Measurements from ENCODE around the gene NEDD1.

The NEDD1 gene

GRCh38 chr12:96901175-96901574 is 5.9 kb upstream of the NEDD1 start:
- no peak for DNase-seq (ENCODE audit: low read depth)

- DNase-seq (ENCODE audit: low read depth): no peak
Measured at GRCh38 chr12:96902076-96902475, 5.0 kb upstream of the NEDD1 start.

GRCh38 chr12:96906498-96906848 is 584 bp upstream of the NEDD1 start:
- no peak for DNase-seq (ENCODE audit: low read depth)

GRCh38 chr12:96907671-96908422 is 790 bp downstream of the NEDD1 start:
- DNase-seq (ENCODE audit: low read depth): peak; percentile 6

- DNase-seq (ENCODE audit: low read depth): no peak
Measured at GRCh38 chr12:96908423-96908675, 1.3 kb downstream of the NEDD1 start.

GRCh38 chr12:96912261-96912660 is 5.2 kb downstream of the NEDD1 start:
- DNase-seq (ENCODE audit: low read depth): no peak

GRCh38 chr12:96912943-96913342 is 5.9 kb downstream of the NEDD1 start:
- no peak for DNase-seq (ENCODE audit: low read depth)

- DNase-seq (ENCODE audit: low read depth): no peak
Measured at GRCh38 chr12:96919510-96920210, 12.6 kb downstream of the NEDD1 start.

GRCh38 chr12:96948782-96949181 is 41.7 kb downstream of the NEDD1 start:
- DNase-seq (ENCODE audit: low read depth): no peak

GRCh38 chr12:96979532-96979931 is 72.5 kb downstream of the NEDD1 start:
- DNase-seq (ENCODE audit: low read depth): no peak

- no peak for DNase-seq (ENCODE audit: low read depth)
Measured at GRCh38 chr12:96980991-96981414, 73.9 kb downstream of the NEDD1 start.

- no peak for DNase-seq (ENCODE audit: low read depth)
Measured at GRCh38 chr12:96981911-96982310, 74.9 kb downstream of the NEDD1 start.

- DNase-seq (ENCODE audit: low read depth): no peak
Measured at GRCh38 chr12:96982671-96983070, 75.6 kb downstream of the NEDD1 start.

GRCh38 chr12:96985515-96986362 is 78.7 kb downstream of the NEDD1 start:
- peak; percentile 20 for DNase-seq (ENCODE audit: low read depth)

GRCh38 chr12:96986883-96987523 is 79.9 kb downstream of the NEDD1 start:
- DNase-seq (ENCODE audit: low read depth): no peak

- no peak for DNase-seq (ENCODE audit: low read depth)
Measured at GRCh38 chr12:96988919-96989318, 81.9 kb downstream of the NEDD1 start.

- DNase-seq (ENCODE audit: low read depth): no peak
Measured at GRCh38 chr12:96989916-96990315, 82.9 kb downstream of the NEDD1 start.

GRCh38 chr12:96994900-96995299 is 87.8 kb downstream of the NEDD1 start:
- DNase-seq (ENCODE audit: low read depth): no peak

GRCh38 chr12:96995861-96996260 is 88.8 kb downstream of the NEDD1 start:
- DNase-seq (ENCODE audit: low read depth): no peak

GRCh38 chr12:96997797-96998484 is 90.9 kb downstream of the NEDD1 start:
- DNase-seq (ENCODE audit: low read depth): no peak

GRCh38 chr12:97003276-97003675 is 96.2 kb downstream of the NEDD1 start:
- DNase-seq (ENCODE audit: low read depth): no peak
